OCI-LY3 (cell line): ENCODE measurements around the gene MTX1.
A peak's percentile ranks its signal among the peaks of the same experiment; 100 is the strongest.

Experiments
- H2AFZ ChIP-seq: fragments of 200-600, 300-600 bp; shearing (Covaris generic); 2 replicates; pipeline ENCODE4 v1.6.0; 2014; ENCODE audit warnings: antibody characterized with exemption, low read depth, low read length
- H3K27ac ChIP-seq: fragments of 200-600, 300-600 bp; sonication (generic); 2 replicates; pipeline ENCODE4 v1.5.1; 2014; ENCODE audit warnings: mild to moderate bottlenecking, low read length, moderate library complexity, mixed read lengths
- H3K27me3 ChIP-seq: fragments of 200-600, 300-600 bp; sonication (generic); 2 replicates; pipeline ENCODE4 v1.6.1; 2014; ENCODE audit warnings: low read depth, low read length, mixed read lengths
- H3K36me3 ChIP-seq: fragments of 200-600, 300-600 bp; sonication (generic); replicated peaks from 2 replicates; pipeline ENCODE3; 2014; ENCODE audit warnings: low read depth, low read length, mixed read lengths
- H3K4me1 ChIP-seq: fragments of 300-600, 200-600 bp; sonication (generic); 2 replicates; pipeline ENCODE4 v1.6.1; 2014; ENCODE audit warnings: low read length, mixed read lengths
- H3K4me2 ChIP-seq: fragments of 200-600, 300-600 bp; sonication (generic); 2 replicates; pipeline ENCODE4 v1.6.1; 2014; ENCODE audit warnings: low read length, mixed read lengths
- H3K4me3 ChIP-seq: fragments of 300-600, 200-600 bp; sonication (generic); 2 replicates; pipeline ENCODE4 v1.5.1; 2014; ENCODE audit warnings: antibody characterized with exemption, mild to moderate bottlenecking, low read length, moderate library complexity
- H3K79me2 ChIP-seq: fragments of 300-600, 200-600 bp; shearing (Covaris generic); 2 replicates; pipeline ENCODE4 v1.6.1; 2014; ENCODE audit warnings: mild to moderate bottlenecking, low read length, mixed read lengths
- H3K9ac ChIP-seq: fragments of 300-600, 200-600 bp; shearing (Covaris generic); 2 replicates; pipeline ENCODE4 v1.6.0; 2014; ENCODE audit warnings: mild to moderate bottlenecking, low read length, moderate library complexity
- H3K9me3 ChIP-seq: fragments of 200-600, 300-600 bp; shearing (Covaris generic); 2 replicates; pipeline ENCODE4 v1.6.1; 2014; ENCODE audit warnings: low read length, mixed read lengths; ENCODE audit not compliant: insufficient read depth
- H4K20me1 ChIP-seq: fragments of 200-600, 300-600 bp; sonication (generic); 2 replicates; pipeline ENCODE4 v1.6.1; 2016; ENCODE audit warnings: low read length, mixed read lengths; ENCODE audit not compliant: insufficient read depth
- CTCF ChIP-seq: fragments of 200-600, 300-600 bp; sonication (generic); IDR thresholded peaks from 2 replicates; pipeline ENCODE4 v1.5.1; 2014; ENCODE audit warnings: antibody characterized with exemption, low read length, low read depth
- EZH2phosphoT487 ChIP-seq: fragments of 200-600 bp; shearing (Covaris generic); IDR thresholded peaks from 2 replicates; pipeline ENCODE4 v1.6.1; 2018; ENCODE audit warnings: antibody characterized with exemption, mixed run types, low read depth

MTX1 gene

DNA sequence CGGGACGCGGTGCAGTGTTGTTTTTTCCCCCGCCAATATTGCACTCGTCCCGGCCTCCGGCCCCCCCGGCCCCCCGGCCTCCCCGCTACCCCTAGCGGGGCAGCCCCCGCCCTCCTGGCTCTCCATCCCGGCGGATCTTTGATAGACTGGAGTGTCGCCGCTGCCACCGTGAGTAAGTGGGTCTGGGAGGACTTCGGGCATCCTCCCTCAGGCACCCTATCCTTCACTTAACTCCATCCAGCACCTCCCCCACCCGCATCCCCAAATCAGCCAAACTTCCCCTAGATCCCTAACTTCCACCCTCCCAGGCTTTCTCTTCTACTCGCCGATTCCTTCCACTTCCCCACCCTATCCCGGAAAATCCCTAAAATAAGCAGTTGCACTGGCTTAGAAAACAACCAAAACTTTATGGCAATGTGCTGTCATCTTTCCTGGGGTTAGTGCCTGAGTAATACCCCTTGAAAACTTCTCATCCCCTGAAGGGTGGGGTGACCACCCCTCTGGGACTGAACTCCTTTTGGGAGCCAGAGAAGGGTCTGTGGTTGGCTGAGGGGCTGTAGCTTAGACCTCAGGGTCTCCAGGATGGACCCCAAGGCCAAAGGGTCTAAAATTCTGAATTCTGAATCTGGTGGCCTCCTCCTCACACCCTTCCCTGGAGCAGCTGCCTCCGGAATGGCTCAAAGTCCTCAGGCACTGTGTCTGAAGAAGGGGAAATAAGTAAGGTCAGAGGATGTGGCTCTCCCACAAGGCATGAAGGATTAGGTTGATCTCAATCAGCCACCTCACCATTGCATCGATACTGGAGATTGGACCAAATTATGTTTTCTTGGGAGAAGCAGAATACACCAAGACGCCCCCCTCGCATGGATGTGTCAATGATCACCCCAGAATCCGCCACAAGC is 13.0 kb upstream of the MTX1 start:
- H2AFZ ChIP-seq, result no peak overlapping the region
- H3K27me3 ChIP-seq, result no peaks in the 10 kb centered on the region
- H3K27ac ChIP-seq, result no peak overlapping the region
- H3K36me3 ChIP-seq, result no peaks in the 10 kb centered on the region
- peak overlapping the region; percentile 80 for H3K4me3 ChIP-seq
- H3K9me3 ChIP-seq, result no peaks in the 10 kb centered on the region
- H3K79me2 ChIP-seq, result no peaks in the 10 kb centered on the region
- H3K4me1 ChIP-seq, result peaks cover 24% of the 10 kb centered on the region
- peak overlapping the region; percentile 94 for H3K4me2 ChIP-seq
- H3K9ac ChIP-seq, result peak overlapping the region; percentile 89
- H4K20me1 ChIP-seq, result no peaks in the 10 kb centered on the region
- no peak for TF ChIP-seq EZH2phosphoT487
- no peak for TF ChIP-seq CTCF

- no peaks in the 10 kb centered on the region for H3K9me3 ChIP-seq
- no peaks in the 10 kb centered on the region for H3K27me3 ChIP-seq
- peaks cover 24% of the 10 kb centered on the region for H3K4me1 ChIP-seq
- no peaks in the 10 kb centered on the region for H4K20me1 ChIP-seq
- H3K9ac ChIP-seq, result no peak overlapping the region
- no peak overlapping the region; the same call in 1 of the 2 replicates for H3K4me2 ChIP-seq
- H3K4me3 ChIP-seq, result no peak overlapping the region; the same call in 1 of the 2 replicates
- H3K79me2 ChIP-seq, result no peaks in the 10 kb centered on the region
- no peaks in the 10 kb centered on the region for H3K36me3 ChIP-seq
- TF ChIP-seq CTCF (no peak), EZH2phosphoT487 (no peak)
- H3K27ac ChIP-seq, result no peak overlapping the region
- no peak overlapping the region for H2AFZ ChIP-seq
Measured at GRCh38 chr1:155196103-155196892, 12.2 kb upstream of the MTX1 start.

DNA sequence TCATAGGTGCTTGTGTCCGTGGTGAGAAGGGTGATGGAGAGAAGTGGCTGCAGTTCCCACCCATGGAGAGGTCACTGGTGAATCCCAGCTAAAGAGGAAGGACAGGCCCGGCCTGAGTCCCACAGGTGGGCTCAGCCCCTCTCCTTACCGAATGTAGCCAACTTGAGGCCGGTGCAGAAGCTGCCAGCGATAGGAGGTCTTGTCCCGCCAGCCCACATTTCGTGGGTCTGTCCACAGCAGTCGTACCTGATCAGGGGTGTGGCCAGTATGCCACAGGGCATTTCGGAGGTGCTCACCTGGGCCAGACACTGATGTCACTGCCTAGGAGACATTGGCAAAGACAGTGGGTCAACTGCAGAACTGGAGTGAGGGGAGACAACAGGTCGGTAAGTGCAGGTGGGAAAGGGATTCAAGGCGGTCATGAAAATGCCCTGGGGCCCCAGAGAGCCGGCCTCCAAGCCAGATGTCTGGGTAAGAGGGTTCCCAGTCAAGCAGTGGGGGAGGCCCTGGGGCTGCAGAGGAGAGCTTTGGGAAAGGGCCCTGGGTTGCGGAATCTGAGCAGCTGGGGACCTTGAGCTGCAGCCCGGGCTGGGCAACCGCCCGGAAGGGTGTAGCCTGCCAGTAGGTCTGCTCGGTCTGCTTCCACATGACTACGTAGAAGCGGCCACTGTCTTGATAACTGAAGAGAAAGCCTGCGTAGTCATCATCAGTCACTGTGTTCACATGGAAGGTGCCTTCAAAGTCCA is 11.4 kb upstream of the MTX1 start:
- Histone ChIP-seq H3K9me3 (no peaks in the 10 kb centered on the region), H4K20me1 (no peaks in the 10 kb centered on the region), H2AFZ (no peak overlapping the region), H3K79me2 (no peaks in the 10 kb centered on the region), H3K27me3 (no peaks in the 10 kb centered on the region), H3K36me3 (no peaks in the 10 kb centered on the region), H3K4me1 (peaks cover 24% of the 10 kb centered on the region), H3K27ac (no peak overlapping the region), H3K4me2 (no peak overlapping the region), H3K9ac (no peak overlapping the region), H3K4me3 (no peak overlapping the region)
- TF ChIP-seq EZH2phosphoT487, result no peak
- no peak for TF ChIP-seq CTCF
